Large intestine (tissue), 3 donors: ENCODE data around the gene C12orf57. TPM values are rescaled to one million over a fixed set of nuclear protein-coding genes. Genes with fewer than 3 reads are reported as not detected.

Experiments
- DNase-seq, 2 donors: peaks; one replicate each; pipeline versions ENCODE4 v3.0.0 to v3.0.0-alpha.2; 2013
- H3K27ac ChIP-seq: one replicate; pipeline ENCODE4 v1.5.1; 2013; ENCODE audit warnings: low read length
- H3K27me3 ChIP-seq: 2 replicates; pipeline ENCODE4 v1.6.1; 2013; ENCODE audit warnings: low read length; ENCODE audit not compliant: control insufficient read depth, insufficient read depth
- H3K36me3 ChIP-seq: 2 replicates; pipeline ENCODE4 v1.6.1; 2013; ENCODE audit warnings: low read length; ENCODE audit not compliant: control insufficient read depth, insufficient read depth
- H3K4me1 ChIP-seq: one replicate; pipeline ENCODE4 v1.6.1; 2013; ENCODE audit warnings: low read length; ENCODE audit not compliant: control insufficient read depth, insufficient read depth
- H3K4me3 ChIP-seq: one replicate; pipeline ENCODE4 v1.5.1; 2013; ENCODE audit warnings: low read length
- H3K9me3 ChIP-seq: one replicate; pipeline ENCODE4 v1.6.1; 2013; ENCODE audit warnings: mild to moderate bottlenecking, low read depth, low read length, moderate library complexity; ENCODE audit not compliant: control insufficient read depth
- WGBS: methylation state at CpG from one replicate; pipeline ENCODE4 v1.1.5; 2013; ENCODE audit warnings: low lambda C conversion rate; ENCODE audit not compliant: insufficient coverage; 5-methylcytosine and 5-hydroxymethylcytosine counted together
- polyA plus RNA-seq: library from polyadenylated mRNA; unstranded; fragments of 120-200 nt; gene quantifications from one replicate; pipeline ENCODE4 v1.2.1, GENCODE V29; 2013

The C12orf57 gene
- polyA plus RNA-seq, 1 donor: 141 TPM

- WGBS: no CpG with 5 or more reads among the region's 3 CpGs
- Histone ChIP-seq H3K4me3 (no peak overlapping the region), H3K27ac (no peak overlapping the region), H3K36me3 (peaks cover 82% of the 10 kb centered on the region), H3K4me1 (peaks cover 41% of the 10 kb centered on the region), H3K9me3 (no peaks in the 10 kb centered on the region), H3K27me3 (no peaks in the 10 kb centered on the region)
- DNase-seq: no peak
These were observed 34.8 kb downstream of the C12orf57 start for GRCh38 chr12:6978611-6979011.

DNA sequence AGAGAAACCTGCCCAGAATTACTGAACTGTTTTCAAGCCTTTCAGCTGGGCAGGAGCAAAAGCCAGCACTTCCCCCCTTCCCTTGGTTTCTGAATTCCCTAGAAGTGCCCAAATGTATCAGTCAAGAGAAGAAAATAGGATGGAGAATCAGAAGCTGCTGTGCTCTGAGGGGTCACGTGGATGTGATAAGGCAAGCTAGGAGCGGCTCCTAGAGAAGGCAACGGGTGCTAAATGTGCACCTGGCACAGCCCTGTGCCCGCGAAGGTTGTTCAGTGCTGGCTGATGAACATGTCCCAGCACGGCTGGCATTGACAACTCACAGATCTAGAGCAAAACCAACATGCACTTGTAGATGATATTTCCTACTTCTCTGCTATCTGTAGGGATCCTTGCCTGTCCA lies 35.2 kb downstream of the C12orf57 start:
- Histone ChIP-seq H3K27ac (no peak overlapping the region), H3K27me3 (no peaks in the 10 kb centered on the region), H3K4me3 (no peak overlapping the region), H3K36me3 (peaks cover 78% of the 10 kb centered on the region), H3K4me1 (peaks cover 41% of the 10 kb centered on the region), H3K9me3 (no peaks in the 10 kb centered on the region)
- WGBS: no CpG with 5 or more reads among the region's 6 CpGs
- no peak for DNase-seq

DNA sequence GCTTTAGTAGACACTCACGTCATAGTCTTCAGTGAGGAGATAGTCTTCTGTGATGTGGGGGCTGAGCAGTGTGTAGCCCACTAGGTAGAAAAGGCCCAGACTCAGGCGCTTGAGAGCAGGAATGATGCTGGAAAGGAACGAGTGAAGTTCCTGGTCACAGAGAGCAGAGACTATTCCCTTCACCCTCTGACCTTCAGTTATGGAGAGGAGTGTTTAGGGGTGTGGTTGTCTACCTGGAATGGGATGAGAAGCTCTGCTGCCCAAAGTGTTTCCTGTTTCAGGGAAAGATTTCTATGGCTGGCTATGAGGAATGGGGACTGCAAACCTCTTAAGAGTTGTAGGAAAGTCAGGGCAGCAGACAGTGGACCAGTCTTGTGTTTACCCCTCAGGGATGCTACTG lies 35.6 kb downstream of the C12orf57 start:
- H3K27ac ChIP-seq: no peak overlapping the region
- WGBS: no CpG with 5 or more reads among the region's 3 CpGs
- H3K4me1 ChIP-seq: peaks cover 46% of the 10 kb centered on the region
- no peak overlapping the region for H3K4me3 ChIP-seq
- H3K9me3 ChIP-seq: no peaks in the 10 kb centered on the region
- no peaks in the 10 kb centered on the region for H3K27me3 ChIP-seq
- no peak for DNase-seq
- peaks cover 73% of the 10 kb centered on the region for H3K36me3 ChIP-seq

- Histone ChIP-seq H3K27ac (peak overlapping the region; percentile 89), H3K36me3 (peaks cover 67% of the 10 kb centered on the region)
These were observed 36.3 kb downstream of the C12orf57 start for GRCh38 chr12:6980075-6980474.

GRCh38 chr12:6980740-6981139 lies 36.9 kb downstream of the C12orf57 start:
- Histone ChIP-seq H3K9me3 (no peaks in the 10 kb centered on the region), H3K27ac (peak overlapping the region; percentile 89), H3K27me3 (no peaks in the 10 kb centered on the region), H3K4me3 (no peak overlapping the region), H3K4me1 (peaks cover 48% of the 10 kb centered on the region), H3K36me3 (peaks cover 60% of the 10 kb centered on the region)
- DNase-seq: no peak

More at GRCh38 chr12:6980075-6980474, 36.3 kb downstream of the C12orf57 start:
- no CpG with 5 or more reads among the region's 4 CpGs for WGBS
- H3K4me3 ChIP-seq: no peak overlapping the region
- DNase-seq: no peak
- H3K9me3 ChIP-seq: no peaks in the 10 kb centered on the region
- H3K27me3 ChIP-seq: no peaks in the 10 kb centered on the region
- peaks cover 48% of the 10 kb centered on the region for H3K4me1 ChIP-seq

GRCh38 chr12:6981152-6982052 lies 37.6 kb downstream of the C12orf57 start:
- WGBS: 40% methylated on average over 1 of the region's 10 CpGs
- peak overlapping the region; percentile 89 for H3K27ac ChIP-seq
- no peaks in the 10 kb centered on the region for H3K9me3 ChIP-seq
- peak; percentile 78 to 88 for DNase-seq
- H3K36me3 ChIP-seq: peaks cover 54% of the 10 kb centered on the region
- no peak overlapping the region for H3K4me3 ChIP-seq
- H3K27me3 ChIP-seq: no peaks in the 10 kb centered on the region
- peaks cover 48% of the 10 kb centered on the region for H3K4me1 ChIP-seq

GRCh38 chr12:6982532-6982931 lies 38.7 kb downstream of the C12orf57 start:
- Histone ChIP-seq H3K27me3 (no peaks in the 10 kb centered on the region), H3K4me1 (peaks cover 48% of the 10 kb centered on the region), H3K4me3 (no peak overlapping the region), H3K36me3 (peaks cover 44% of the 10 kb centered on the region), H3K9me3 (no peaks in the 10 kb centered on the region), H3K27ac (peak overlapping the region; percentile 89)
- 89% methylated on average over 4 of the region's 7 CpGs for WGBS
- DNase-seq: no peak

DNA sequence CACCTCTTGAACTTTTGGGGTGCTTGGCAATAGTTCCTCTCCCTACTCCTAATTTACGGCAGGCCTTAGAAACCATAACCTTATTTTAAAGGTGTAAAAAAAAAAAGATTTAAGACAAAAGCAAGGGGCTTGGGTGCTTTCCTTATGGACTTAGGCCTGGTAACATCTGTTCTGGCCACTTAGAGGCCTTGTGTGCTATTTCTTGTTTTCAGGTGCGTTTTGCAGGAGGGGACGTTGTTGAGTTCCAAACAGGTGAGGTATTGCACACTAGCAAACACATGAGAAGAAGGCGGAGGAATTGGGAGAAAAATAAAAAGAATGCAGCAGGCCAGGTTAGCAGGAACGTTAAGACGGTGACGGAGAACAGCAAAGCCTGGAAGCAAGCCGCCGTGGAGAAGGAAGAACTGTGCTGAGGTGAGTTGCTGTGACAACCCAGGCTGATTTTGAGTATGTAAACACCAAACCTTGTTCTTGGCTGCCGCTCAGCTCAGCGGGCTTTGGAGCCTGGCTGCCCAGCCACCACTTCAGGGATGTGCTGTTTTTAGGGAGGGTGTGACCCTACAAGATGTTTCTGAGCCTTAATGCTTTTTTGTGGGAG lies 44.2 kb downstream of the C12orf57 start:
- Histone ChIP-seq H3K4me3 (no peak overlapping the region), H3K4me1 (peaks cover 10% of the 10 kb centered on the region), H3K36me3 (peaks cover 22% of the 10 kb centered on the region), H3K27me3 (no peaks in the 10 kb centered on the region), H3K27ac (no peak overlapping the region), H3K9me3 (no peaks in the 10 kb centered on the region)
- DNase-seq: no peak
- 53% methylated on average over 7 of the region's 11 CpGs for WGBS

Other genes starting within 250 kb of the C12orf57 start
- gene PIANP, start 243.2 kb upstream of the C12orf57 start, polyA plus RNA-seq: 5.4 TPM
- 42.2 TPM for gene COPS7A, start 220.0 kb upstream of the C12orf57 start, polyA plus RNA-seq
- gene MLF2, start 190.9 kb upstream of the C12orf57 start, polyA plus RNA-seq: 174 TPM
- 242 TPM for gene PTMS, start 177.7 kb upstream of the C12orf57 start, polyA plus RNA-seq
- gene LAG3, start 171.5 kb upstream of the C12orf57 start, polyA plus RNA-seq: 2.1 TPM
- gene CD4, start 154.5 kb upstream of the C12orf57 start, polyA plus RNA-seq: 17.4 TPM
- gene GPR162, start 122.2 kb upstream of the C12orf57 start, polyA plus RNA-seq: 7.9 TPM
- 15.6 TPM for gene P3H3, start 115.6 kb upstream of the C12orf57 start, polyA plus RNA-seq
- gene GNB3, start 103.1 kb upstream of the C12orf57 start, polyA plus RNA-seq: 5.9 TPM
- gene CDCA3, start 92.7 kb upstream of the C12orf57 start, polyA plus RNA-seq: 29.1 TPM
- gene USP5, start 91.9 kb upstream of the C12orf57 start, polyA plus RNA-seq: 49.7 TPM
- 564 TPM for gene TPI1, start 76.5 kb upstream of the C12orf57 start, polyA plus RNA-seq
- gene SPSB2, start 70.7 kb upstream of the C12orf57 start, polyA plus RNA-seq: 15.3 TPM
- gene LRRC23, start 39.2 kb upstream of the C12orf57 start, polyA plus RNA-seq: 8.2 TPM
- 18.6 TPM for gene ENO2, start 29.4 kb upstream of the C12orf57 start, polyA plus RNA-seq
- gene ATN1, start 16.1 kb upstream of the C12orf57 start, polyA plus RNA-seq: 66.6 TPM
- gene RNU7-1, start 206 bp upstream of the C12orf57 start, polyA plus RNA-seq: not detected
- 34.6 TPM for gene PTPN6, start 7.3 kb downstream of the C12orf57 start, polyA plus RNA-seq
- gene PHB2, start 26.6 kb downstream of the C12orf57 start, polyA plus RNA-seq: 225 TPM
- 38.8 TPM for gene EMG1, start 26.9 kb downstream of the C12orf57 start, polyA plus RNA-seq
- 81.6 TPM for gene LPCAT3, start 74.5 kb downstream of the C12orf57 start, polyA plus RNA-seq
- 80.5 TPM for gene C1S, start 116.7 kb downstream of the C12orf57 start, polyA plus RNA-seq
- 56.5 TPM for gene C1R, start 148.4 kb downstream of the C12orf57 start, polyA plus RNA-seq
- gene C1RL, start 165.2 kb downstream of the C12orf57 start, polyA plus RNA-seq: 76.8 TPM
- 25.7 TPM for gene RBP5, start 184.9 kb downstream of the C12orf57 start, polyA plus RNA-seq
- 71.7 TPM for gene CLSTN3, start 186.3 kb downstream of the C12orf57 start, polyA plus RNA-seq
- 38.7 TPM for gene PEX5, start 245.7 kb downstream of the C12orf57 start, polyA plus RNA-seq